GM12878 (cell line): Measurements from ENCODE around the gene ZNF473.

Experiments used
- ATF3 ChIP-seq: IDR thresholded peaks from 2 replicates; pipeline ENCODE4 v1.6.1; 2011; ENCODE audit warnings: low read depth, mild to moderate bottlenecking, low read length, moderate library complexity, borderline replicate concordance; ENCODE audit errors: extremely low read depth
- CTCF ChIP-seq, 3 experiments: IDR thresholded peaks in 2 of 3; conservative IDR thresholded peaks in 1 of 3; 2 replicates each; pipeline ENCODE4 v1.5.1; 2011; ENCODE audit warnings: low read depth in 3 of 3, low read length in 3 of 3, mild to moderate bottlenecking in 3 of 3, control low read depth in 2 of 3, moderate library complexity in 2 of 3, inconsistent platforms in 1 of 3, mixed read lengths in 1 of 3; ENCODE audit not compliant: control insufficient read depth in 2 of 3, insufficient read depth in 1 of 3; ENCODE audit errors: extremely low read depth in 1 of 3
- EED ChIP-seq: sonication (generic); IDR thresholded peaks from 2 replicates; pipeline ENCODE4 v1.6.1; 2016; ENCODE audit warnings: antibody characterized with exemption, low read depth
- ESRRA ChIP-seq: IDR thresholded peaks from 2 replicates; pipeline ENCODE4 v1.6.1; 2012; ENCODE audit warnings: mild to moderate bottlenecking, low read length, improper control_type of control experiment
- HDAC2 ChIP-seq: fragments of 200-600 bp; sonication (generic); IDR thresholded peaks from 2 replicates; pipeline ENCODE4 v1.6.1; 2017
- JUND ChIP-seq: IDR thresholded peaks from 2 replicates; pipeline ENCODE4 v1.6.1; 2012; ENCODE audit warnings: low read depth, mild to moderate bottlenecking, low read length, improper control_type of control experiment, moderate library complexity
- RBBP5 ChIP-seq: fragments of 200-600 bp; sonication (generic); conservative IDR thresholded peaks from 2 replicates; pipeline ENCODE4 v1.6.1; 2016
- YY1 ChIP-seq: IDR thresholded peaks from 2 replicates; pipeline ENCODE4 v1.6.1; 2011; ENCODE audit warnings: low read depth, mild to moderate bottlenecking, low read length

GRCh38 chr19:50024719-50025021, 1.1 kb upstream of the ZNF473 start:
- no peak for TF ChIP-seq HDAC2
- no peak for TF ChIP-seq CTCF (IDR thresholded peaks at IDR 0.05 in 2 of 3, conservative IDR thresholded peaks at IDR 0.05 in 1 of 3; ENCODE audit: control insufficient read depth in 2 of 3, extremely low read depth in 1 of 3, insufficient read depth in 1 of 3, low read depth in 3 of 3, low read length in 3 of 3)
- TF ChIP-seq EED = no peak
- TF ChIP-seq JUND = no peak
- no peak for TF ChIP-seq ATF3
- no peak for TF ChIP-seq ESRRA
- no peak for TF ChIP-seq YY1
- no peak for TF ChIP-seq RBBP5
